GM12892 (cell line): ENCODE data around the gene PSMC2.

ENCODE experiments used
- POLR2A ChIP-seq: IDR thresholded peaks from 2 replicates; pipeline ENCODE4 v1.6.1; 2011; ENCODE audit warnings: low read depth, low read length, control low read depth
- POLR2AphosphoS5 ChIP-seq: IDR thresholded peaks from 2 replicates; pipeline ENCODE4 v1.6.1; 2011; ENCODE audit warnings: low read depth, low read length, control low read depth

DNA sequence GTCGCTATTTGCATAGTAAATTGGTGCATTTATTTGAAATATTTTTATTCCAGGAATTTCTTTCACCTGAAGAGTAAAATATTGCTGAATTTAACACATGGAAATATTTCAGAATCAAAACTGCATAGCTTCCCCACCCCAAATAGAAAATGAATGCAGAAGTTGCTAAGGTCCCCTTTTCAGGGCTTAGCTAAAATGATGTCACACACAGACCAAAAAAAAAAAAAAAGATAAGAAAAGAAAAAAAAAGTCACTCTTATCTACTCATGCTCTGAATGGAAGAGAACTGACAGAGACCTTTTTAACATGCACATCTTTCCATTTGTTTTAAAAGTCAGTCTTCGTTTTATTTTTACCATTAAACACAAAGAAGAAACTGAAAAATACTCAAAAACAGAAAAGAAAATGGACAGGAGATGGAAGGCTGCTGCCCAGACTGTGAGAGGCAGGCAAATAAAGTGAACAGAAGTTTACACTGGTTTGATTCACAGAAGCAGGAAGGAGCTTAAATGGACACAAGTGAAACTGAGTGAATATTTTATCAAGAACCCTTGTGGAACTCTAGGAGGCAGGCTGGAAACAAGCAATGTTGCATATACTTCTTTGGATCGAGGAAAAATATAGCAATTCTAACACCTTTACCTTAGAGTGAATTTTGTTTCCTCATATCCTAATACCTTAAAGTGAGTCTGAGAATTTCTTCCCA is 32.0 kb downstream of the PSMC2 start:
- TF ChIP-seq POLR2AphosphoS5 (no peak), POLR2A (no peak)
